GM18519 (cell line): ENCODE data around the gene HLA-DQA1.
"Not testable (repeated sequence)": the region's sequence is repeated elsewhere in the genome, so short reads cannot be mapped to it uniquely, and the experiment has no call there.

Experiments used
- ATAC-seq: cut with Tn5 transposase; IDR thresholded peaks from one replicate; pipeline ENCODE4 v1.9.1; 2021; ENCODE audit warnings: mild to moderate bottlenecking, moderate library complexity; ENCODE audit not compliant: unreplicated experiment, low FRiP score

HLA-DQA1 gene

DNA sequence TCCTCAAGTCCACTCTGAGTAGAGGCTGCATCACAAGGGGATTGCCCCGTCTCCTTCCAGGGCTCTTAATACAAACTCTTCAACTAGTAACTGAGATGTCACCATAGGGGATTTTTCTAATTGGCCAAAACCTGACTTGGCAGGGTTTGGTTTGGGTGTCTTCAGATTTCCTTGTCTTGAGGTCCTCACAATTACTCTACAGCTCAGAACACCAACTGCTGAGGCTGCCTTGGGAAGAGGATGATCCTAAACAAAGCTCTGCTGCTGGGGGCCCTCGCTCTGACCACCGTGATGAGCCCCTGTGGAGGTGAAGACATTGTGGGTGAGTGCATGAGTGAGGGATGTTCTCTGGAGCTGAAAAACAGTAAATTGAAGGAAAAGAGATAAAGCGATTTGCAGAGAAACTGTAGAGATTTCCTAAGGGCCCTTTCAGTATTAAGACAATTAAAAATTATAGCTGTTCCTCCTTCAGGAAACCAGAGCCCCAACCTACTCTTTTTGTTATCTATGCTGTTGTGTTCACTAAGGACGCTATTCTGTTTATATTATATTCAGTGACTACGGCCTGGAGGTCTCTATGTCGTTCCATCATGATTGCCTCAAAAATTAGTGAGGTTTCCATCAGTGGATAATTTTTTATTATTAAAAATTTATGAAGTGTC lies at the start of gene HLA-DQA1:
Gene HLA-DQA1 (plus strand): TSS at position 188 of the 662 bp plus-strand sequence. CDS start 53 bp downstream, at position 241.
- ATAC-seq, result no peak

DNA sequence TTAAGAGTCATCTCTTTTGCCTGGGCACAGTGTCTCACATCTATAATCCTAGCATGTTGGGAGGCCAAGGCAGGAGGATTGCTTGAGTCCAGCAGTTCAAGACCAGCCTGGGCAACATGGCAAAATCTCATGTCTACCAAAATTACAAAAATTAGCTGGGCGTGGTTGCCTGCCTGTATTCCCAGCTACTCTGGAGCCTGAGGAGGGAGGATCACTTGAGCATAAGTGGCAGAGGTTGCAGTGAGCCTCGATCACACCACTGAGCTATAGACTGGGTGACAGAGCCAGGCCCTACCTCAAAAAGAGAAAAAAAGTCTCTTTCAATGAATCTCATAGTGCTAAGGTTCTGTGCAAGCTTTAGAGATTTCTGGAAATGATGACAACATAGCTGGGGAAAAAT lies 49.0 kb upstream of the HLA-DQA1 start:
- no peak for ATAC-seq

- peak; percentile 81 for ATAC-seq
Measured at GRCh38 chr6:32589596-32590449, 47.4 kb upstream of the HLA-DQA1 start, which contains the start of gene HLA-DRB1. Gene HLA-DRB1 (minus strand): TSS chr6:32589848. CDS start chr6:32589742, 106 bp downstream.

GRCh38 chr6:32590713-32591112 lies 46.5 kb upstream of the HLA-DQA1 start:
- ATAC-seq, result not testable (repeated sequence)

GRCh38 chr6:32597024-32597423 lies 40.2 kb upstream of the HLA-DQA1 start:
- no peak for ATAC-seq

DNA sequence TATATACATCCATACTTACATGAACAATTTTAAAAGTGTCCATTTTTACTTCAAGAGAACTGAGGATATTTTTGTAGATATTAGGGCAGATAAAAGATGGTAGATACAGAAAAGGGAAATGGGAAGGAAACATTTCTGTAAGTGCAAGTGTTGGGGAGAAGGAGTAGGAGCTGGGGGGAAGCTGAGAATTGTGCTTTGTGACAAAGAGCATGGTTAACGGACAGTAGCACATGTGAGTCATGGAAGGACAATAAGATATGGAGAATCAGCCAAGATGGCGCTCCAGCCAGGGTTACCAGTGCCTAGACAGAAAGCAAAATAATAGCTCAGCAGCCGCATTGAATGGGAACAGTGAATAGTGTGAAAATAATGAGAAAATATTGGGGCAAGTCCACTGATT lies 34.8 kb upstream of the HLA-DQA1 start:
- no peak for ATAC-seq

- no peak for ATAC-seq
Measured at GRCh38 chr6:32603222-32603621, 34.0 kb upstream of the HLA-DQA1 start.

DNA sequence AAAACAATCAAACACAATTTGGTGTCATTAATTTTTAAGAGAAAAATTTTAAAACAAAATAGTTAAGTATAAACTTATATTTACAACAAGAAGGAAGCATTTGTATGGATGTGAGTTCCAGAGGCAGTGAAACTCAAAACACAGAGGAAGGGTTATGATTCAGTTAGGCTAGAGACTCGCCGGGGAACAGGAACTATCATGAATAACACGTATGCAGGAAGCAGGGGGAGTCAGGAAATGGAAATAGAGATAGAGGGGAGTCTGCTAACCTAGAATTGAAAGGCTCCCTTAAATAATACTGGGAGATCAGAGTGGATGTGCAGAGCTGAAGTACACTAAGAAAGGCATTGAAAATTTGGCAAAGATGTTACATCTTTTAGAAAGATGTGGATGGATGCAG lies 33.3 kb upstream of the HLA-DQA1 start:
- ATAC-seq, result no peak

GRCh38 chr6:32604434-32604877 lies 32.8 kb upstream of the HLA-DQA1 start:
- no peak for ATAC-seq

DNA sequence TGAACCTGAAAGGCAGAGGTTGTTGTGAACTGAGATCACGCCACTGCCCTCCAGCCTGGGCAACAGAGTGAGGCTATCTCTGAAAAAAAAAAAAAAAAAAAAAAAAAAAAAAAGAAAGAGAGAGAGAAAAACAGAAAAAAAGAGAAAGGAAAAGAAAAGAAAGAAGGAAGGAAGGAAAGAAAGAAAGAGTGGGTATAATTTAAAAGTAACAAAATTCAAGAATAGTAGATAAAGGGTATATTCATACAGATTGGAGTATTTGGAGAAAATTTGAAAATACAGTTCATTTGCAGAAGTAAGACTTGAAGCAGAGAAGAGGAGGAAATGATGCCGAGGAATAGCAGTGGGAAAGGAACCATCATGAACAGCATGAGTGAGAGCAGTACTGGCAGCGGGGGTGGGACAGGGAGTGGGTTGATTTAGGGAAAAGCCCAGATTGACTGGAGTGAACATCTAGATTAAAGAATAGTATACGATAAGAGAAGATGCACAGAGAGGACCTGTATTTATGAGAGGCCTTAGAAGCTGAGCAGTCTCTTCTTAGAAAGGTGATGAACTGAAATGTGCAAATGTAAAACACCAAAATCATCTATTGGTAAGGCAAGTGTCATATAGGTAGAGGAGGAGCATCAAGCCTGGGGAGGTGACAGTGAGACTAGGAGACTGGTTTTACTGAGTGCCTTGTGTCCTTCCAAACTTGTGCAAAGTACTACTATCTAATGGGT lies 29.8 kb upstream of the HLA-DQA1 start:
- no peak for ATAC-seq

DNA sequence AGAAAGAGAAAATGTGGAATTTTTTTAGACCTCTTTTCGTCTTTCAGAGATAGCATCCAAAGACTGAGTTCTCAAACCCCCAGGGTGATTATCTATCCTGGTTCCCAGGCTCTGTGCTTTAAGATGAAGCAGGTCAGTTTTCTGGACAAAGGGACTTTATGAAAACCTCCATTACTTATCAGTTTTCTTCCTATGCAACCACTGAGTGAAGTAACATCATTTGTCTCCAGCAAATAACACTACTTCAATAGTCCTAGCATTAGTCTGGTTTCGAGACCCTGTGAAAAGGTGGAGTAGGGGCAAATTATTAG lies 29.3 kb upstream of the HLA-DQA1 start:
- ATAC-seq, result no peak

DNA sequence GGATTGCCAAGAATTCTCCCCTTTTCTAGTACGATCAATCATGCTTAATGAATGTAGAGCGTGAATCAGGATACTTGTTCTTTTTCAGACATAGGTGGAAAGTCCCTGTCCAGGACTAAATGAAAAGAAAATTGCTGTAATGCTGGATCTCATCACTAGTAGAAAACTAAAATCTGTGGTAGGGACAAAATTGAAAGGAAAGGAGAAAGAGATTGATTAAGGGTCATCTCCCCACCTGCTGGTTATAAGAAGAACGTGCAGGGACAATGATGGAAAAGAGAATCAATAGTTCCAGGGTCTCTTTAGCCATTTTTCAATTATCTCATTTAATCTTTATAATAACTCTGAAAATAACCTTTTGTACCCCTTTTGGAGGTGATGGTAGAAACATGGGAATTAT lies 28.8 kb upstream of the HLA-DQA1 start:
- ATAC-seq, result no peak

- no peak for ATAC-seq
Measured at GRCh38 chr6:32609391-32609730, 27.8 kb upstream of the HLA-DQA1 start.

- ATAC-seq, result peak; percentile 77
Measured at GRCh38 chr6:32609731-32610640, 27.2 kb upstream of the HLA-DQA1 start.

DNA sequence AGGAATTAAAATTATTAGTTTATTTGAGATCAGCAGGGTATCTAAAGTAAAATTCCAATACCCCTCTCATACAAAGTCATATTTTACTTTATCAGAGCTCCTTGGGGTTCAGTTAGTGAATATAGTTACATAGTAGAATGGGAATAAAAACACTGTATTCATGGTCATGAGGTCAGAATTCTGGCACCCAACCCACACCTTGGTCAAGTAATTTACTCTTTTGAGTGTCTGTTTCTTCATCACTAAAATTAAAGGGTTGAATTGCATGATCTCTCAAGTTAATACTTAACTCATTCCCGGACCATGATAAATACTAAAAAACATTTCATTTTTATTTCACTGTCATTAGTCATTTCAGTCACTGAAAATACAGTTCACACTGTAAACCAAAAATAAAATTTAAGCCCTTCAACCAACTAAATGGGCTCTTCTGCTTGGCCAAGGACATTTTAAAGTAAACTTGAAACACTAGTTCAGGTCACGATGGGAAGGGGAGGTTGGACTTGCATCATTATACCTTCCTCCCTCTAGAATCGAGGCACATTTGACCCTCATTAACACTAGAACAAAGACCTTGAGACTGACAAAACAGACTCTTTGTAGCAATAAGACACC lies 26.4 kb upstream of the HLA-DQA1 start:
- no peak for ATAC-seq

DNA sequence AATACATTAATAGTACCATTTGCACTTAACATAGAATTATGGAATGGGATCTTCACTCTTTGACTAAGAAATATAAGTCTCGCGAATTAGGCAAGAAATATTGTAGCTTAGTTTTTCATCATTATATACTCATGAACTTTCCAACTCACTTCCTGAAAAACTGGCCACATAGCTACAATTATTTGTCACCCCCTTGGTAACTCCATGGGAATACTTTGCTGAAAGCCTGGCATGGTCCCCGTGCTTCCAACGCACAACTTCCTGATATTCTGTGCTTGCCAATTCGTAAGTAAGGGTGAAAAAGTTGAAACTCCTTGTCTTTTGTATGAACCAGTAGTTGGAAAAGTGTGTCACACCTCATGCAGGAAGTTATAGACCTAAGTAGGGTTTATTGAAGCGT lies 23.7 kb upstream of the HLA-DQA1 start:
- no peak for ATAC-seq

DNA sequence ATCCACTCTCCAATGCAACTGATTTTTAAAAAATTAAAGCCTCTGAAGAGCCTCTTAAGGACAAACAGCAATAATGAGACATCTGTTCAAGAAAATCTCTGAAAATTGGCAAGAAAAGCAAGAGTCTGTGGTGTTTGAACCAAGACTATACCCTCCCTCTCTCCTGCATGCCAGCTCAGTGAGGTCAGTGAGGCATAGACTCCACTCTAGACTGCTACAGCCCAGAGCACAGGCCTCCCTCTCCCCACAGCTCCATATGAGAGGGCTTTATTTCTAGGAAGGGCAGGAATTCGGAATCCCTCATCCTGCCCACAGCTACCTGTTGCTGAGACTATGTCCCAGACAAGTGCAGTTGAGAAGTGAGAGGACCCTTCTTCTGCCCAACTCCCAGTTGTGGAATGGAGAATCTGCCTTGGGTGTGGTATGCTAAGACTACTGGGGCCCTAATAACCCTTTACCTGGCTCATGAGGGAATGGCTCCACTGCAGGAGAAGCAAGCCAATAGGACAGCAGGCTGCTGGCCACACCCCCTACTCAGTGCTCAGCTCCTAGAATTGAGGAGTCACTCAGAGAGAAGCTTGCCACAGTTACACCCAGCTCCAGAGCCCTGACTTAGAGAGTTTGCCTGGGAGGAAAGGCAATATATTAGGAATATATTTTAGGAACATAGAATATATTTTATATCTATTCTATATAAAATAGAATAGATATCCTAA lies 22.7 kb upstream of the HLA-DQA1 start:
- no peak for ATAC-seq

GRCh38 chr6:32615885-32616532 lies 21.2 kb upstream of the HLA-DQA1 start:
- ATAC-seq, result no peak

DNA sequence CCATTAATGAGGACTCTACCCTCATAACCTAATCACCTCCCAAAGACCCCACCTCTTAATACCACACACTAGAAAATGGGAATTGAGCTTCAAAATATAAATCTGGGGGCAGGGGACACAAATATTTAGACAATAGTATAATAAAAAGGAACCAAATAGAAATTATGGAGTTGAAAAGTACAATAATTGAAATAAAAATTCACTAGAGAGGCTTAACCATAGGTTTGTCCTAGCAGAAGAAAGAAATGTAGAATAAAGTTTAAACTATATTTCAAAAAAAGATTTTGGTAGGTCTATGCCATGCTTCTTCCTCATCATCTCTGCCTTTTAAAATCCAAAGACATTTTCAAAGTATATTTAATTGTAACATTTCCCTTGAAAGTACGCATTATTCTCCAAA lies 19.5 kb upstream of the HLA-DQA1 start:
- no peak for ATAC-seq
